ENCODE data around the gene PLEKHG5.
"Not testable (repeated sequence)": the region's sequence is repeated elsewhere in the genome, so short reads cannot be mapped to it uniquely, and the experiment has no call there.

Gene PLEKHG5

GRCh38 chr1:6445929-6446328 lies 45.5 kb downstream of the PLEKHG5 start:
- H3K9me3 Mint-ChIP-seq (ENCODE audit: low read depth); H3K36me3 Mint-ChIP-seq; H3K27ac Mint-ChIP-seq; H3K4me3 Mint-ChIP-seq: not testable (repeated sequence)
- H3K27me3 Mint-ChIP-seq = peaks cover 19% of the 10 kb centered on the region
- H3K4me1 Mint-ChIP-seq (ENCODE audit: low read depth) = peaks cover 13% of the 10 kb centered on the region

GRCh38 chr1:6445062-6445763 lies 46.3 kb downstream of the PLEKHG5 start:
- peaks cover 13% of the 10 kb centered on the region for H3K4me1 Mint-ChIP-seq (ENCODE audit: low read depth)
- no peaks in the 10 kb centered on the region for H3K9me3 Mint-ChIP-seq (ENCODE audit: low read depth)
- no peaks in the 10 kb centered on the region for H3K36me3 Mint-ChIP-seq
- peaks cover 17% of the 10 kb centered on the region for H3K27me3 Mint-ChIP-seq
- H3K27ac Mint-ChIP-seq = no peak overlapping the region
- H3K4me3 Mint-ChIP-seq = no peak overlapping the region

- H3K36me3 Mint-ChIP-seq = no peaks in the 10 kb centered on the region
- H3K9me3 Mint-ChIP-seq (ENCODE audit: low read depth) = no peaks in the 10 kb centered on the region
- H3K4me3 Mint-ChIP-seq = no peak overlapping the region
- peaks cover 11% of the 10 kb centered on the region for H3K4me1 Mint-ChIP-seq (ENCODE audit: low read depth)
- H3K27ac Mint-ChIP-seq = no peak overlapping the region
- H3K27me3 Mint-ChIP-seq = peaks cover 14% of the 10 kb centered on the region
Observed at GRCh38 chr1:6444377-6444776, 47.1 kb downstream of the PLEKHG5 start.

GRCh38 chr1:6443339-6444115 lies 47.9 kb downstream of the PLEKHG5 start:
- Mint-ChIP-seq H3K36me3 (no peaks in the 10 kb centered on the region), H3K4me1 (ENCODE audit: low read depth) (peaks cover 10% of the 10 kb centered on the region), H3K9me3 (ENCODE audit: low read depth) (no peaks in the 10 kb centered on the region), H3K27me3 (peaks cover 13% of the 10 kb centered on the region), H3K27ac (no peak overlapping the region), H3K4me3 (no peak overlapping the region)

GRCh38 chr1:6441586-6441985 lies 49.9 kb downstream of the PLEKHG5 start:
- Mint-ChIP-seq H3K27ac (no peak overlapping the region), H3K4me1 (ENCODE audit: low read depth) (peaks cover 15% of the 10 kb centered on the region), H3K4me3 (no peak overlapping the region), H3K36me3 (no peaks in the 10 kb centered on the region), H3K27me3 (peaks cover 18% of the 10 kb centered on the region), H3K9me3 (ENCODE audit: low read depth) (no peaks in the 10 kb centered on the region)

GRCh38 chr1:6440198-6441126 lies 51.0 kb downstream of the PLEKHG5 start:
- H3K27ac Mint-ChIP-seq = no peak overlapping the region
- H3K4me3 Mint-ChIP-seq = peak overlapping the region; percentile 46
- H3K4me1 Mint-ChIP-seq (ENCODE audit: low read depth) = peaks cover 15% of the 10 kb centered on the region
- no peaks in the 10 kb centered on the region for H3K9me3 Mint-ChIP-seq (ENCODE audit: low read depth)
- no peaks in the 10 kb centered on the region for H3K36me3 Mint-ChIP-seq
- H3K27me3 Mint-ChIP-seq = peaks cover 13% of the 10 kb centered on the region

GRCh38 chr1:6438047-6438525 lies 53.4 kb downstream of the PLEKHG5 start:
- Mint-ChIP-seq H3K27ac (no peak overlapping the region), H3K9me3 (ENCODE audit: low read depth) (no peaks in the 10 kb centered on the region), H3K27me3 (peaks cover 10% of the 10 kb centered on the region), H3K4me3 (no peak overlapping the region), H3K4me1 (ENCODE audit: low read depth) (peaks cover 11% of the 10 kb centered on the region), H3K36me3 (no peaks in the 10 kb centered on the region)

GRCh38 chr1:6437012-6437700 lies 54.3 kb downstream of the PLEKHG5 start:
- not testable (repeated sequence) for H3K36me3 Mint-ChIP-seq; H3K4me3 Mint-ChIP-seq; H3K27ac Mint-ChIP-seq; H3K9me3 Mint-ChIP-seq (ENCODE audit: low read depth)
- Mint-ChIP-seq H3K27me3 (peaks cover 10% of the 10 kb centered on the region), H3K4me1 (ENCODE audit: low read depth) (peaks cover 11% of the 10 kb centered on the region)

GRCh38 chr1:6436277-6436676 lies 55.2 kb downstream of the PLEKHG5 start:
- not testable (repeated sequence) for H3K36me3 Mint-ChIP-seq; H3K9me3 Mint-ChIP-seq (ENCODE audit: low read depth); H3K4me3 Mint-ChIP-seq; H3K27ac Mint-ChIP-seq
- Mint-ChIP-seq H3K27me3 (peaks cover 10% of the 10 kb centered on the region), H3K4me1 (ENCODE audit: low read depth) (peaks cover 11% of the 10 kb centered on the region)

- Mint-ChIP-seq H3K9me3 (ENCODE audit: low read depth) (no peaks in the 10 kb centered on the region), H3K27ac (no peak overlapping the region), H3K36me3 (no peaks in the 10 kb centered on the region), H3K4me1 (ENCODE audit: low read depth) (peaks cover 9% of the 10 kb centered on the region), H3K27me3 (peaks cover 10% of the 10 kb centered on the region), H3K4me3 (no peak overlapping the region)
Observed at GRCh38 chr1:6435547-6435946, 55.9 kb downstream of the PLEKHG5 start.

GRCh38 chr1:6435129-6435528 lies 56.3 kb downstream of the PLEKHG5 start:
- no peak overlapping the region for H3K27ac Mint-ChIP-seq
- H3K27me3 Mint-ChIP-seq = peaks cover 12% of the 10 kb centered on the region
- H3K4me3 Mint-ChIP-seq = no peak overlapping the region
- H3K4me1 Mint-ChIP-seq (ENCODE audit: low read depth) = peaks cover 9% of the 10 kb centered on the region
- no peaks in the 10 kb centered on the region for H3K36me3 Mint-ChIP-seq
- no peaks in the 10 kb centered on the region for H3K9me3 Mint-ChIP-seq (ENCODE audit: low read depth)

- H3K27me3 Mint-ChIP-seq = peaks cover 9% of the 10 kb centered on the region
- H3K36me3 Mint-ChIP-seq = no peaks in the 10 kb centered on the region
- H3K4me1 Mint-ChIP-seq (ENCODE audit: low read depth) = peaks cover 6% of the 10 kb centered on the region
- no peak overlapping the region for H3K27ac Mint-ChIP-seq
- H3K4me3 Mint-ChIP-seq = no peak overlapping the region
- no peaks in the 10 kb centered on the region for H3K9me3 Mint-ChIP-seq (ENCODE audit: low read depth)
Observed at GRCh38 chr1:6434186-6434585, 57.3 kb downstream of the PLEKHG5 start.

- not testable (repeated sequence) for H3K9me3 Mint-ChIP-seq (ENCODE audit: low read depth); H3K27me3 Mint-ChIP-seq
Observed at GRCh38 chr1:6431645-6432579, 59.6 kb downstream of the PLEKHG5 start.

More at GRCh38 chr1:6431645-6432579, 59.6 kb downstream of the PLEKHG5 start:
- not testable (repeated sequence) for H3K27ac Mint-ChIP-seq; H3K36me3 Mint-ChIP-seq; H3K4me1 Mint-ChIP-seq (ENCODE audit: low read depth); H3K4me3 Mint-ChIP-seq
